Measurements from ENCODE around the gene CRYZ.

DNA sequence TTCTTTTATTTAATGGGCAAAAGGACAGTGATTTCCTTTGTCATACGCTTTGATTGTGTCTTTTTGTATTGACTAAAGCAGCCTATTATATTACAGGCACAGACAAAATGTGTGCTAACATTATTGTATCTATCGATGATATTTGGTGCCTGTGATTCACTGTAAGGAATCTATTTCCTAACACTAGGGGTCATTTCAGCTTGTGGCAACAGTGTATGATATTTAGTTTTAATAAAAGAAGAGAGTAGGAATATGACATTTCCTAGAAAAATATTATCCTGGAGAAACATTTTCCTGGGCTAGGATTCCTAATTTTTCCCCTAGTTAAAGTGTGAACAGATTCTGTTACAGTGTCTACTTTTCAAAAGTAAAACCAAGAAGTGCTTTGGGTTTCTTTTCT, 42.9 kb upstream of the CRYZ start:
- TF ChIP-seq GATA2 (IDR thresholded peaks at IDR 0.05; ENCODE audit: low read depth, low read length) (no peak), GATA3 (IDR thresholded peaks at IDR 0.05; ENCODE audit: low read depth, low read length) (no peak)

Measured in SH-SY5Y (cell line).